Stimulated activated CD8-positive, alpha-beta memory T cell treated with anti-CD3 and anti-CD28 coated beads, Interleukin-7, amount 100 ng/mL, for 48 hours (primary cell): ENCODE results near the gene FLRT1.

Source experiments
- DNase-seq, 2 donors: peaks; one replicate each; pipeline ENCODE4 v3.0.0-alpha.2; 2020; ENCODE audit warnings: low read depth in 1 of 2; ENCODE audit errors: extremely low read depth in 1 of 2

Gene FLRT1

GRCh38 chr11:64084146-64084950 lies 48.6 kb downstream of the FLRT1 start:
- DNase-seq = no peak

- no peak for DNase-seq
Measured at GRCh38 chr11:64084951-64085710, 49.4 kb downstream of the FLRT1 start.
